ENCODE results near the gene ATP5MC2.
A peak's percentile ranks its signal among the peaks of the same experiment; 100 is the strongest.
"Not testable (repeated sequence)": the region's sequence is repeated elsewhere in the genome, so short reads cannot be mapped to it uniquely, and the experiment has no call there.

ATP5MC2 gene

DNA sequence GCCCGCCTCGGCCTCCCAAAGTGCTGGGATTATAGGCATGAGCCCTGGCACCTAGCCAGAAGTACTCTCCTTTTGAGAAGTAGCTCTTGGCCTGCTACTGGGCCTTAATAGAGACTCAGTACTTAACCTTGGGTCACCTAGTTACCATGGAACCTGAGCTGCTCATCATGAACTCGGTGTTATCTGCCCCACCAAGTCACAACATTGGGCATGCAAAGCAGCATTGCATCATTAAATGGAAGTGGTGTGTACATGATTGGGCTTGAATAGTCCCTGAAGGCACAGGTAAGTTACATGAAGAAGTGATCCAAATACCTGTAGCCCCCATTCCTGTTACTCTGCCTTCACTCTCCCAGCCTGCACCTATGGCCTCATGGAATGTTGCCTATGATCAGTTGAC, 31.8 kb downstream of the ATP5MC2 start:
- DNase-seq = no peak

DNA sequence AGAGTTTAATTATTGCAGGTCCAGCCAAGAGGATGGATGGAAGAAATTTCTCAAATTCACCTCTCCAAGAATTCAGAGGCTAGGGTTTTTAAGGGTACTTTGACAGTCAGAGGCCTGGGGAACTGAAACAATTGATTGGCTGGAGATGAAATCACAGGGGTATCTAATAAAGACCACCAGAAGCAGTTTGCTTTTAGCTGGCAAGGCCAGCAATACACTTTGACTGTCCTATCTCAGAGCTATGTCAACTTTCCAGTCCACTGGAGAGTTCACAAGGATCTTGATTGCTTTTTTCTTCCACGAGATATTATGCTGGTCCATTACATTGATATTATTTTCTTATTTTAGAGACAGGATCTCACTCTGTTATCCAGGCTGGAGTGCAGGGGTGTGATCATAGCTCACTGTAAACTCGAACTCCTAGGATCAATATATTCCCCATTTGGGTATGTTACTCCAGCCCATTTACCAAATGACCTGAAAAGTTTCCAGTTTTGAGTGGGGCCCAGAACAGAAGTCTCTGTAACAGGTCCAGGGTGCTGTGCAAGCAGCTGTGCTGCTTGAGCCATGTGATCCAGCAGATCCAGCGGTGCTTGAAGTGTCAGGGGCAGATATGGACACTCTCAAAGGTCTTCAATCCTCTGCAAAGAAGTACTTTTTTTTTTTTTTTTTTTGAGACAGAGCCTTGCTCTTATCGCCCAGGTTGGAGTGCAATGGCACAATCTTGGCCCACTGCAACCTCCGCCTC, 32.5 kb downstream of the ATP5MC2 start:
- no peak for DNase-seq

DNA sequence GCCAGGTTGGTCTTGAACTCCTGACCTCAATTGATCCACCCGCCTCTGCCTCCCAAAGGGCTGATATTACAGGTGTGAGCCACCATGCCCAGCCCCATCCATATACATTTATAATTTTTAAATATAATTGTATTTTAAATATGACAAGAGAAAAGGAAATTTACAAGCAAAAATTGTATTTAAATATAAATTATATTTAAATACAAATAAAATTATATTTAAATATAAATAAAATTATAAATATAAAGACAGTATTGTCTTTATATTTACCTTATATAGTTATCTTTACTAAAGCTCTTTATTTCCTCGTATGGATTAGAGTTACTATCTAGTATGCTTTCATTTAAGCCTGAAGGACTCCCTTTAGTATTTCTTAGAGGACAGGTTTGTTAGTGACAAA, 37.8 kb downstream of the ATP5MC2 start:
- no peak for DNase-seq

DNA sequence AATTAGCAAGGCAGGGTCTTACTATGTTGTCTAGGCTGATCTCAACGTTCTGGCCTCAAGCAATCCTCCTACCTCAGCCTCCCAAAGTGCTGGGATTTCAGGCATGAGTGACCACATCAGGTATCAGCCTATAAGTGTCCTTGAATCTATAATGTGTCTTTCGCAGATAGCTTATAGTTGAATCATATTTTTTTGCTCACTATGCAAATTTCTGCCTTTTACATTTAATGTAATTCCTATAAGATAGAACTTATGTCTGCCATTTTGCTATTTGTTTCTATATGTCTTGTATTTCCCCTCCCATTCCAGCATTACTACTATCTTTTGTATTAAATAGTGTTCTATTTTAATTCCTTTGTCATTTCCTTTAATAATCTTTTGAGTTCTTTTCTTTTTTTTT, 39.2 kb downstream of the ATP5MC2 start:
- DNase-seq = no peak

- DNase-seq = not testable (repeated sequence)
Measured at GRCh38 chr12:53635708-53636107, 40.2 kb downstream of the ATP5MC2 start.

DNA sequence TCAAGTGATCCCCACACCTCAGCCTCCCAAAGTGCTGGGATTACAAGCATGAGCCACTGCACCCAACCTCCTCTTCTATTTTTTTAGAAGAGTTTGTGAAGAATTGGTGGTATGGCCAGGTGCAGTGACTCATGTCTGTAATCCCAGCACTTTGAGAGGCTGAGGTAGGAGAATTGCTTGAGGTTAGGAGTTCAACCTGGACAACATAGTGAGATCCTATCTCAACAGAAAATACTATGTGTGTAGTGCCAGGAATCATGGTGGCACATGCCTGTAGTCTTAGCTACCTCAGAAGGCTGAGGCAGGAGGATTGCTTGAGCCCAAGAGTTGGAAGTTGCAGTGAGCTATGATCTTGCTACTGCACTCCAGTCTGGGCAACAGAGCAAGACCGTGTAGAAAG, 44.2 kb downstream of the ATP5MC2 start:
- no peak for DNase-seq

- no peak for DNase-seq
Measured at GRCh38 chr12:53627919-53628318, 48.0 kb downstream of the ATP5MC2 start.

DNA sequence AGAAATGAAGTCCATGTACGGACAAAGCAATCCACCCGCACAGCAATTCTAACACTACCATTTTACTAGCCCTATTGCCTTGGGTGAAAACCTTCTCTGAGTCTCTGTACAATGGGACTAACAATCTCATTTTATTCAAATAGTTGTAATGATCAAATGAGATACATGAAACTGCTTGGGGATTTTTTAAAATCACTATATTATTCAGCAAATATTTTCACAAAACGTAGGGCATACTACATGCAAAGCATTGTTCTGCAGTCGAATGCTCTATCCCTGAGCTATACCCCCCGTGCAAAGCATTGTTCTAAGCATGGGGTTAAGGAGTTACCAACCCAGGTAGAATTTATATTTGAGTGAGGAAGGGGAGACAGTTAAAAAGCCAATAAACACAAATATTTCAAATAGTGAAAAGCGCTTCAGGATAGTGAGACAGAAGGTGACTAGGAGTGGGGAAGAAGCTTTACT, 49.1 kb downstream of the ATP5MC2 start:
- peak; percentile 49 for DNase-seq

DNA sequence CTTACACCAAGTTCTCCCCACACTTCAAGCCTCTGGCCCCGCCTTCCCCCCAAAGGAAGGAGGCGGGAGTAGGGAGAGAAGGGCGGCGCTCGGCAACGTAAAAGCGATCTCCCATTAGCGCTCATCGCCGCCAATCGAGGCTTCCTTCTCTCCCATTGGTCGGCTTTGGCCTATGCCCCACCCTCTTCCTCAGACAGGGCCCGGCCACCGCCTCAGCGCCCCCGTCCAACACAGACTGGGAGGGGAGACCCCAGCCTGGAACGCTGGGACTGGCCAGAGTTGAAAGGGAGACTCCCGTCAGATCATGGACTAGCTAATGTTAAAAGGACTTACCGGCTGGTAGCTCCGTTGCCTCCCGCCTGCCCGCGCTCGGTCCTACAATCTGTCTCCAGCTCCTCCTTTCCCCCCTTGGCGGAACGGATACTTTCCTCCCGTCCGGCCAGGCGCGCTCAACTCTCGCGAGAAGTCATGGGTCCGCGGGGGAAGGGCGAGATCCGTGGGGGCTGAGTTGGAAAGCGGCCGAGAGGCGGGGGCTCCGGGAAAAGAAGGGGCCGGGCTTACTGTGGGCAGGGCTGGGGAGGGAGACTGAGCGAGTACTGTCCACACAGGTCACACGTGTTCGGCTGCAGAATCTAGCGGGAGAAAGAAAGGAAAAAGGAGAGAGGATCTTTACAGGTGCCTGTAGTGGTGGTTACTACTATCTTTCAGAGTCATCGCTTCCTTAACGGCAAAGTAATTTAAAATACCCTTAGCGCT, 49.8 kb downstream of the ATP5MC2 start, which contains the start of gene ATF7:
ATF7 (minus strand) TSS at position 437 of the 756 bp plus-strand sequence. CDS start 25,382 bp downstream, outside the sequence.
- DNase-seq = peak; percentile 100

GRCh38 chr12:53625373-53625945, 50.4 kb downstream of the ATP5MC2 start:
- DNase-seq = peak; percentile 38

DNA sequence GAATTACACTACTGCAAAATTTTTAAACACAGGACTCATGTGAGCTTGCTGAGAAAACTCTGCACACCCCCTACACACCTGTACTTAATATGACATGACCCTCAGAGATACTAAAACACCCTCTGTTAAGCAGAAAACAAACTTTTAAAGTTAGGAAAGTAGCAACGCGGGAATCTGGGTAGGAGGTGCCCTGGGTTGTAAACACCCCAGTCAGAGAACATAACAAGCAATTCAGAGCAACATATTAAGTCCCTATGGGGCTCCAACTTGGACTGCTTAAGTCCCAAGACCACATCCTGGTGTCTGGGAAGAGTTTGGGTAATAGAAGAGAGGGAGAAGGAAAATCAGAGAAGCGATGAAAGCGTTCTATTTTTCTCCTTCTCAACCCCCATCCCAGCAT, 50.9 kb downstream of the ATP5MC2 start:
- no peak for DNase-seq

DNA sequence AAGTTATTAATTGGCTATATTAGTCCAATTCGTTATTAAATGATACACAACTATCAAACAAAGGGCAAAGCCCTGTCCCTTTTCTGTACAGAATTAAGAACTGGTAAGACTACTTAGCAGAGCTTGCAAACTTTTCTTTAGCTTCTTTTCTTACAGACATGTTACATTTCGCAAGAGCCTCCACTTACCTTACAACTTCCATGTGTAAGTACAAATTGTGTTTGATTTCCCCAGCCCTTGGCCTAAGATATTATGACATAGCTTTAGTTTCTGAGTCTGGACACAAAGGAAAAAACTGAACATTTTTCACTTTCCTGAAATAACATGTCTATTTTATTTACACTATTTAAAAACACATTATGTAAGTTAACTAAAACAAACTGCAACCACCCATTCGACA, 51.4 kb downstream of the ATP5MC2 start:
- no peak for DNase-seq

DNA sequence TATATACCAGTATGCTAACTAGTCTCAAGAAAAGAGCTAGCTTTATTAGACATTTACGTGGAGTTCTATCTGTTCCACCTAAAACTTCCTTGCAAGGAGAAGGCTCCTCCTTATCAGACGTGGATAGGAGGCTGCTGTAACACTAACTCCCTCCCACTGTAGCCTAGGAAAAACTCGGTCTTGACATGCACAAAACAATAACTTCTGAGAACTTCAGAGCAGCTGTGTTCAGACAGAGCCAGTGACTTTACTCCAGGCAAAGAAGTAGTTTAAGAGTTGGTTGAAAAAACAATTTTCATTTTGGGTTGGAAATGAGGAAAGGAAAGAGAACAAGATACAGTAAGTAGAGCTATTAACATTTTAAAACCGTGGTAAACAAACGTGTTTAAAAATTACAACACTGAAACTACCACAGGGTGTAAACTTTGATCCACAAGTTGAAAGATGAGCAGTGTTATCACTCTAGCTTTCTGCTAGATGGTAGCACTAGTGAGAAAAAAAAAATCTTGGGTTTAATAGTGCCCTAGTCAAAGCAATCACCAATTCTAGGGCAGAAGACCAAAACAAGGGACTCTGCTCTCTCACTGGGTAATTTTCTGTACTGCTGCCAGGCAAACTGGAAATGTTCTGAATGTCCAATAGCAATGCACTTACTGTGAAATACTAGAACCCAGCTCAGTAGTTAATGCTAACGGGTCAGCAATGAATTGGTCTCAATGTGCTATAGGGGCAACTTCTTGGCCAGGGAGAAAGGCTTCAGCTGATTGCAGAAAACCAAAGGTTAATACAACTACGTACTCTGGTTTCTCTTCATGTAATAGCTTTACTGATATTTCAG, 52.1 kb downstream of the ATP5MC2 start:
- no peak for DNase-seq

DNA sequence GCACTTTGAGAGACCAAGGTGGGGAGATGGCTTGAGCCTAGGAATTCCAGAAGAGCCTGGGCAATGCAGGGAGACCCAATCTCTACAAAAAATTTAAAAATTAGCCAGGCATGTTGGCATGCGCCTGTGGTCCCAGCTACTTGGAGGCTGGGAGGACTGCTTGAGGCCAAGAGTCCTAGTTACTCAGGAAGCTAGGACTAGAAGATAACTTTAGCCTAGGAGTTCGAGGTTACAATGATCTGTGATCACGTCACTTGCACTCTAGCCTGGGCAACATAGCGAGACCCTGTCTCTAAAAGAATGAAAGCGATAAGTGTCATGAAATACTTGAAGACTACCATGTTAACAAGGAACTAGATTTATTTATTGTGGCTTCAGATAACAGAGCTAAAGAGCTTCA, 53.2 kb downstream of the ATP5MC2 start:
- no peak for DNase-seq

DNA sequence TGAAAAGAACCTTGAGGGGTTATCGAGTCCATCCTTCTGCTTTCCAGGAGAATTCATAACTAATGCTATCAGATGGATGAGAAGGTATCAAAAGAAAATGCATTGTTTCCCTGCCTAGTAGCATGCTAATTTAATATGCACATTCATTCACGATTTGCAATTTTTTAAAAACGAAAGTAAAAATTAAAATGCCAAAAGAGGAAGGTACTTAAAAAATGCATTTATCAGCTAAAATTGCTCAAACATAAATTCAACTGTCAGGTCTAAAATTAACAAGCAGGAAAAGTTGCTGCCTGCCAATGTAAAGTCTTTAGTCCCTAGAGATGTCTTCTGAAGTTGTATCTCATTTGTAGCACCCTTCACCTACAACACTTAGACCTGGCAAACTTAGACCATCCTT, 57.6 kb downstream of the ATP5MC2 start:
- no peak for DNase-seq

GRCh38 chr12:53617700-53618099, 58.2 kb downstream of the ATP5MC2 start:
- no peak for DNase-seq

DNA sequence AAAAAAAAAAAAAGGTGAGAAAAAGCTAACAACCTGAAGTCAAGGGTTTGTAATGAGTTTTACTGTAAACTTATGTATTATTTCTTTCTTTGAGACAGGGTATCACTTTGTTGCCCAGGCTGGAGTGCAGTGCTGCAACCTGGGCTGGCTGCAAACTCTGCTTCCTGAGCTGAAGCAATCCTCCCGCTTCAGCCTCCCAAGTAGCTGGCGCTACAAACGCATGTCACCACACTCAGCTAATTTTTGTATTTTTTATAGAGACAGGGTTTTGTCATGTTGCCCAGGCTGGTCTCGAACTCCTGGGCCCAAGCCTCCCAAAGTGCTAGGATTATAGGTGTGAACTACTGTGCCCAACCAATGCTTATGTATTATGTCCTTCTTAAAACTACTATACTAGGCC, 58.9 kb downstream of the ATP5MC2 start:
- no peak for DNase-seq
